ENCODE results near the gene CYB561. TPM values are rescaled to one million over a fixed set of nuclear protein-coding genes. Genes with fewer than 3 reads are reported as not detected.

The CYB561 gene
- total and polyA plus RNA-seq, 9 of the 15 experiments (the other 6 are each of a cell fraction or from before 2014, with no cell fraction given) = 4.0 to 30.8 (median 17.4) TPM

GRCh38 chr17:63413128-63413527 is 33.0 kb downstream of the CYB561 start:
- H2AFZ ChIP-seq (ENCODE audit: low read depth, low read length) = no peak overlapping the region
- H3K4me2 ChIP-seq (ENCODE audit: insufficient read depth, low read length) = no peak overlapping the region
- 93% methylated on average over 3 of the region's 3 CpGs for WGBS (ENCODE audit: insufficient coverage, low coverage, missing lambda C conversion rate)
- ChIA-PET POLR2A (interaction anchor here (1.0 kb wide), 1 partner anchor 10 kb away, joined by 3 read pairs; no protein-coding TSS in a partner anchor), CTCF (ENCODE audit: low intra/inter-chr PET ratio) (no interaction called here)
- no peaks in the 10 kb centered on the region for H3K9me3 ChIP-seq (replicated peaks; ENCODE audit: control insufficient read depth, insufficient read depth, low read depth, low read length)
- H3K36me3 ChIP-seq (ENCODE audit: control insufficient read depth, insufficient read depth, low read length) = no peaks in the 10 kb centered on the region
- DNase-seq (ENCODE audit: extremely low read depth in 1 of 4, low spot score in 3 of 4) (no peak), ATAC-seq (no peak), FAIRE-seq (no peak)
- no peak overlapping the region for H3K27ac ChIP-seq (ENCODE audit: extremely low read depth, low read depth, low read length)
- no peaks in the 10 kb centered on the region for H3K79me2 ChIP-seq (ENCODE audit: control insufficient read depth, insufficient read depth, low read length)
- BruUV-seq (replicated peaks) = no TSS peak
- TF ChIP-seq KLF16 (IDR thresholded peaks at IDR 0.05) (no peak), TSC22D4 (tag; IDR thresholded peaks at IDR 0.05) (no peak), ARHGAP35 (IDR thresholded peaks at IDR 0.05; ENCODE audit: partially characterized antibody) (no peak), PRPF4 (IDR thresholded peaks at IDR 0.05; ENCODE audit: insufficient read depth, low read depth, low read length, poor library complexity, severe bottlenecking) (no peak)
- H3K4me3 ChIP-seq = no peak overlapping the region
- H3K9me1 ChIP-seq (ENCODE audit: control insufficient read depth, insufficient read depth, low read length) = no peaks in the 10 kb centered on the region
- H3K9ac ChIP-seq (ENCODE audit: insufficient read depth in 1 of 2, low read depth in 2 of 2, low read length in 2 of 2) = no peak overlapping the region
- peaks cover 0 to 10% of the 10 kb centered on the region in 2 experiments; a peak in 2 of 5 replicates for H3K4me1 ChIP-seq (replicated peaks in 1 of 2; ENCODE audit: control insufficient read depth in 2 of 2, insufficient read depth in 2 of 2, low read length in 2 of 2)
- in situ Hi-C loops (cut with MboI) = loop anchor here (25.0 kb wide), 1 partner anchor 726 kb away; no protein-coding TSS in a partner anchor
- H4K20me1 ChIP-seq (replicated peaks; ENCODE audit: control insufficient read depth, insufficient read depth, low read length) = no peaks in the 10 kb centered on the region
- intact Hi-C loops (cut with micrococcal nuclease) = no loop called here
- no peaks in the 10 kb centered on the region for H3K27me3 ChIP-seq (ENCODE audit: control insufficient read depth in 2 of 2, insufficient read depth in 2 of 2, low read length in 2 of 2)

DNA sequence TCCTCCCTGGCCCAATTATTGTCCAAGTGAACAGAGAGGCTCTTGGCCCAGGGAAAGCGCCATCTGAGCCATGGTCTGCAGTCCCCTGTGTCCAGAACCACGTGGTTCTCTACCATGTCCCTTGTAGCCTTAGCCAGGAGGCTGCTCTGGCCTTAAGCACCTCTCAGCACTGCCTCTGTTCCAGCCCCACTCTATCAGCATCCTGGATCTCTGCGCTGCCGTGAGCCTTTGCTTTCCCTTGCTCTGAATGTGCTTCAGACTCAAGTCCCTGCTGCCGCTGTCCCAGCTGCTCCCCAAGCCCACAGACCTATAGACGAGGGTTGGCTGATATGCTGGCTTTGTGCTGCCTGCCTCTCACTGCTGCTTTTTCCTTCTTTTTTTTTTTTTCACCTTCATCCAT is 33.9 kb downstream of the CYB561 start:
- no peaks in the 10 kb centered on the region for H3K27me3 ChIP-seq (ENCODE audit: control insufficient read depth in 2 of 2, insufficient read depth in 2 of 2, low read length in 2 of 2)
- H3K9me3 ChIP-seq (replicated peaks; ENCODE audit: control insufficient read depth, insufficient read depth, low read depth, low read length) = no peaks in the 10 kb centered on the region
- in situ Hi-C loops (cut with MboI) = loop anchor here (25.0 kb wide), 1 partner anchor 725 kb away; no protein-coding TSS in a partner anchor
- peaks cover 0 to 10% of the 10 kb centered on the region in 2 experiments; a peak in 2 of 5 replicates for H3K4me1 ChIP-seq (replicated peaks in 1 of 2; ENCODE audit: control insufficient read depth in 2 of 2, insufficient read depth in 2 of 2, low read length in 2 of 2)
- H3K4me2 ChIP-seq (ENCODE audit: insufficient read depth, low read length) = no peak overlapping the region
- H3K9ac ChIP-seq (ENCODE audit: insufficient read depth in 1 of 2, low read depth in 2 of 2, low read length in 2 of 2) = peak overlapping the region in 1 of 2 experiments; percentile 46; a peak in 1 of 4 replicates
- H3K79me2 ChIP-seq (ENCODE audit: control insufficient read depth, insufficient read depth, low read length) = no peaks in the 10 kb centered on the region
- POLR2A ChIA-PET = no interaction called here
- H2AFZ ChIP-seq (ENCODE audit: low read depth, low read length) = no peak overlapping the region
- intact Hi-C loops (cut with micrococcal nuclease) = no loop called here
- TF ChIP-seq SP1 (CRISPR knock-in tag; IDR thresholded peaks at IDR 0.05) (no peak), ELF2 (CRISPR knock-in tag; IDR thresholded peaks at IDR 0.05) (no peak), ZNF511 (CRISPR knock-in tag; IDR thresholded peaks at IDR 0.05) (no peak), TCFL5 (CRISPR knock-in tag; conservative IDR thresholded peaks at IDR 0.05) (no peak), GABPB1 (CRISPR knock-in tag; IDR thresholded peaks at IDR 0.05) (no peak), FUS (optimal IDR thresholded peaks at IDR 0.05; ENCODE audit: low read depth, low read length) (no peak), COPS2 (conservative IDR thresholded peaks at IDR 0.05) (no peak), ZNF324 (CRISPR knock-in tag; IDR thresholded peaks at IDR 0.05) (no peak), FOSL1 (tag; conservative IDR thresholded peaks at IDR 0.05) (no peak), TCF7 (IDR thresholded peaks at IDR 0.05; ENCODE audit: borderline replicate concordance) (no peak)
- TF ChIP-seq, protein P1, sequence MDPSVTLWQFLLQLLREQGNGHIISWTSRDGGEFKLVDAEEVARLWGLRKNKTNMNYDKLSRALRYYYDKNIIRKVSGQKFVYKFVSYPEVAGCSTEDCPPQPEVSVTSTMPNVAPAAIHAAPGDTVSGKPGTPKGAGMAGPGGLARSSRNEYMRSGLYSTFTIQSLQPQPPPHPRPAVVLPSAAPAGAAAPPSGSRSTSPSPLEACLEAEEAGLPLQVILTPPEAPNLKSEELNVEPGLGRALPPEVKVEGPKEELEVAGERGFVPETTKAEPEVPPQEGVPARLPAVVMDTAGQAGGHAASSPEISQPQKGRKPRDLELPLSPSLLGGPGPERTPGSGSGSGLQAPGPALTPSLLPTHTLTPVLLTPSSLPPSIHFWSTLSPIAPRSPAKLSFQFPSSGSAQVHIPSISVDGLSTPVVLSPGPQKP (CRISPR knock-in tag; IDR thresholded peaks at IDR 0.05) = no peak
- no peaks in the 10 kb centered on the region for H3K9me1 ChIP-seq (ENCODE audit: control insufficient read depth, insufficient read depth, low read length)
- H4K20me1 ChIP-seq (replicated peaks; ENCODE audit: control insufficient read depth, insufficient read depth, low read length) = no peaks in the 10 kb centered on the region
- H3K27ac ChIP-seq (ENCODE audit: extremely low read depth, low read depth, low read length) = no peak overlapping the region
- FAIRE-seq = no peak
- peak; percentile 69 for ATAC-seq
- BruUV-seq (replicated peaks) = no TSS peak
- CTCF ChIA-PET (ENCODE audit: low intra/inter-chr PET ratio) = no interaction called here
- H3K36me3 ChIP-seq (ENCODE audit: control insufficient read depth, insufficient read depth, low read length) = no peaks in the 10 kb centered on the region
- WGBS (ENCODE audit: insufficient coverage, low coverage, missing lambda C conversion rate) = 25% methylated on average over 5 of the region's 6 CpGs
- H3K4me3 ChIP-seq = no peak overlapping the region
- no peak for DNase-seq (ENCODE audit: extremely low read depth in 1 of 4, low spot score in 3 of 4)
